ENCODE data around the gene ADGRG4. TPM values are rescaled to one million over a fixed set of nuclear protein-coding genes. Genes with fewer than 3 reads are reported as not detected.

Gene ADGRG4
- total RNA-seq, 1 donor from 2014 or later, result not detected

GRCh38 chrX:136266828-136267227 lies 33.9 kb upstream of the ADGRG4 start:
- H3K36me3 Mint-ChIP-seq (ENCODE audit: low read depth, unreplicated experiment), result no peaks in the 10 kb centered on the region
- no peak for TF ChIP-seq CTCF (IDR thresholded peaks at IDR 0.05; ENCODE audit: unreplicated experiment)
- peaks cover 18% of the 10 kb centered on the region for H3K4me1 Mint-ChIP-seq (ENCODE audit: unreplicated experiment)
- H3K27ac Mint-ChIP-seq (ENCODE audit: unreplicated experiment), result no peak overlapping the region
- no peak for DNase-seq (ENCODE audit: low spot score)
- H3K4me3 Mint-ChIP-seq (ENCODE audit: unreplicated experiment), result no peak overlapping the region
- no peaks in the 10 kb centered on the region for H3K9me3 Mint-ChIP-seq (ENCODE audit: unreplicated experiment)
- no peaks in the 10 kb centered on the region for H3K27me3 Mint-ChIP-seq (ENCODE audit: unreplicated experiment)

GRCh38 chrX:136268051-136269048 lies 32.4 kb upstream of the ADGRG4 start:
- Mint-ChIP-seq H3K9me3 (ENCODE audit: unreplicated experiment) (no peaks in the 10 kb centered on the region), H3K4me1 (ENCODE audit: unreplicated experiment) (peaks cover 18% of the 10 kb centered on the region), H3K27ac (ENCODE audit: unreplicated experiment) (peak overlapping the region; percentile 72), H3K4me3 (ENCODE audit: unreplicated experiment) (no peak overlapping the region), H3K36me3 (ENCODE audit: low read depth, unreplicated experiment) (no peaks in the 10 kb centered on the region), H3K27me3 (ENCODE audit: unreplicated experiment) (no peaks in the 10 kb centered on the region)
- DNase-seq (ENCODE audit: low spot score), result peak; percentile 39
- TF ChIP-seq CTCF (IDR thresholded peaks at IDR 0.05; ENCODE audit: unreplicated experiment), result peak; percentile 22

GRCh38 chrX:136269921-136270320 lies 30.8 kb upstream of the ADGRG4 start:
- H3K36me3 Mint-ChIP-seq (ENCODE audit: low read depth, unreplicated experiment), result no peaks in the 10 kb centered on the region
- peaks cover 18% of the 10 kb centered on the region for H3K4me1 Mint-ChIP-seq (ENCODE audit: unreplicated experiment)
- no peaks in the 10 kb centered on the region for H3K9me3 Mint-ChIP-seq (ENCODE audit: unreplicated experiment)

GRCh38 chrX:136271300-136271699 lies 29.5 kb upstream of the ADGRG4 start:
- TF ChIP-seq CTCF (IDR thresholded peaks at IDR 0.05; ENCODE audit: unreplicated experiment), result no peak
- DNase-seq (ENCODE audit: low spot score), result no peak
- Mint-ChIP-seq H3K27ac (ENCODE audit: unreplicated experiment) (no peak overlapping the region), H3K4me3 (ENCODE audit: unreplicated experiment) (no peak overlapping the region), H3K36me3 (ENCODE audit: low read depth, unreplicated experiment) (no peaks in the 10 kb centered on the region), H3K4me1 (ENCODE audit: unreplicated experiment) (peaks cover 18% of the 10 kb centered on the region), H3K27me3 (ENCODE audit: unreplicated experiment) (no peaks in the 10 kb centered on the region), H3K9me3 (ENCODE audit: unreplicated experiment) (no peaks in the 10 kb centered on the region)

More at GRCh38 chrX:136269921-136270320, 30.8 kb upstream of the ADGRG4 start:
- H3K27me3 Mint-ChIP-seq (ENCODE audit: unreplicated experiment), result no peaks in the 10 kb centered on the region
- H3K4me3 Mint-ChIP-seq (ENCODE audit: unreplicated experiment), result no peak overlapping the region
- H3K27ac Mint-ChIP-seq (ENCODE audit: unreplicated experiment), result no peak overlapping the region
- DNase-seq (ENCODE audit: low spot score), result no peak
- TF ChIP-seq CTCF (IDR thresholded peaks at IDR 0.05; ENCODE audit: unreplicated experiment), result no peak

- Mint-ChIP-seq H3K4me3 (ENCODE audit: unreplicated experiment) (no peak overlapping the region), H3K36me3 (ENCODE audit: low read depth, unreplicated experiment) (no peaks in the 10 kb centered on the region), H3K4me1 (ENCODE audit: unreplicated experiment) (peaks cover 18% of the 10 kb centered on the region), H3K27ac (ENCODE audit: unreplicated experiment) (no peak overlapping the region), H3K27me3 (ENCODE audit: unreplicated experiment) (peaks cover 3% of the 10 kb centered on the region), H3K9me3 (ENCODE audit: unreplicated experiment) (no peaks in the 10 kb centered on the region)
- DNase-seq (ENCODE audit: low spot score), result no peak
- TF ChIP-seq CTCF (IDR thresholded peaks at IDR 0.05; ENCODE audit: unreplicated experiment), result no peak
Observed at GRCh38 chrX:136272325-136272724, 28.4 kb upstream of the ADGRG4 start.
